Mesendoderm (in vitro differentiated cells): ENCODE data around the gene TBC1D1.
A peak's percentile ranks its signal among the peaks of the same experiment; 100 is the strongest.

Experiments
- DNase-seq: peaks from one replicate; pipeline ENCODE4 v3.0.0; 2013
- H2AK5ac ChIP-seq: 2 replicates; pipeline ENCODE4 v1.6.1; 2013; ENCODE audit warnings: low read length, inconsistent platforms
- H2BK120ac ChIP-seq: 2 replicates; pipeline ENCODE4 v1.6.1; 2013; ENCODE audit warnings: low read depth, mild to moderate bottlenecking, low read length, moderate library complexity, mixed read lengths
- H2BK15ac ChIP-seq: replicated peaks from 2 replicates; pipeline ENCODE4 v1.6.1; 2013; ENCODE audit warnings: low read depth, mild to moderate bottlenecking, moderate library complexity
- H2BK5ac ChIP-seq: 2 replicates; pipeline ENCODE4 v1.6.1; 2013; ENCODE audit warnings: low read length, inconsistent platforms
- H3K18ac ChIP-seq: 2 replicates; pipeline ENCODE4 v1.6.1; 2013; ENCODE audit warnings: mild to moderate bottlenecking, low read length, mixed read lengths
- H3K23ac ChIP-seq: one replicate; pipeline ENCODE4 v1.6.1; 2013; ENCODE audit warnings: low read length
- H3K27ac ChIP-seq: 2 replicates; pipeline ENCODE4 v1.5.1; 2013; ENCODE audit warnings: low read depth, mild to moderate bottlenecking, inconsistent platforms, low read length, moderate library complexity
- H3K27me3 ChIP-seq: 2 replicates; pipeline ENCODE4 v1.6.1; 2013; ENCODE audit warnings: low read length, control low read depth, mild to moderate bottlenecking, inconsistent platforms; ENCODE audit not compliant: insufficient read depth, poor library complexity
- H3K36me3 ChIP-seq: 2 replicates; pipeline ENCODE4 v1.6.1; 2013; ENCODE audit warnings: low read length, inconsistent platforms; ENCODE audit not compliant: control insufficient read depth, insufficient read depth
- H3K4ac ChIP-seq: one replicate; pipeline ENCODE4 v1.6.1; 2013; ENCODE audit warnings: low read depth, mild to moderate bottlenecking, low read length, moderate library complexity
- H3K4me1 ChIP-seq: 2 replicates; pipeline ENCODE4 v1.6.1; 2013; ENCODE audit warnings: low read depth, low read length, inconsistent platforms; ENCODE audit not compliant: control insufficient read depth
- H3K4me2 ChIP-seq: 2 replicates; pipeline ENCODE4 v1.6.1; 2013; ENCODE audit warnings: low read length
- H3K4me3 ChIP-seq: 2 replicates; pipeline ENCODE4 v1.5.1; 2013; ENCODE audit warnings: mild to moderate bottlenecking, low read length
- H3K56ac ChIP-seq: one replicate; pipeline ENCODE4 v1.6.1; 2013; ENCODE audit warnings: low read length
- H3K79me1 ChIP-seq: 2 replicates; pipeline ENCODE4 v1.6.1; 2013; ENCODE audit warnings: low read length, inconsistent platforms
- H3K79me2 ChIP-seq: 2 replicates; pipeline ENCODE4 v1.6.1; 2013; ENCODE audit warnings: mild to moderate bottlenecking, low read length; ENCODE audit not compliant: control insufficient read depth, insufficient read depth
- H3K9ac ChIP-seq: 2 replicates; pipeline ENCODE4 v1.6.1; 2013; ENCODE audit warnings: low read length, inconsistent platforms
- H4K5ac ChIP-seq: one replicate; pipeline ENCODE4 v1.6.1; 2013; ENCODE audit warnings: low read length
- H4K8ac ChIP-seq: one replicate; pipeline ENCODE4 v1.6.1; 2013; ENCODE audit warnings: low read depth, mild to moderate bottlenecking, control low read depth, low read length, moderate library complexity
- WGBS: extraction: QIAGEN DNeasy Blood & Tissue Kit; methylation state at CpG from one replicate; pipeline ENCODE4 v1.1.7; 2013; ENCODE audit warnings: low lambda C conversion rate, missing lambda C conversion rate; ENCODE audit not compliant: insufficient coverage; ENCODE audit errors: extremely low coverage; 5-methylcytosine and 5-hydroxymethylcytosine counted together

The TBC1D1 gene

GRCh38 chr4:38162240-38162784, 271.4 kb downstream of the TBC1D1 start:
- H3K4me1 ChIP-seq: no peaks in the 10 kb centered on the region
- no peak overlapping the region for H2BK5ac ChIP-seq
- no peak overlapping the region for H3K27ac ChIP-seq
- no peak overlapping the region for H4K8ac ChIP-seq
- no peaks in the 10 kb centered on the region for H3K36me3 ChIP-seq
- H3K9ac ChIP-seq: no peak overlapping the region
- H3K18ac ChIP-seq: no peak overlapping the region
- H2BK120ac ChIP-seq: no peak overlapping the region
- H3K27me3 ChIP-seq: no peaks in the 10 kb centered on the region
- H3K23ac ChIP-seq: no peak overlapping the region
- H2BK15ac ChIP-seq: no peak overlapping the region
- H3K79me2 ChIP-seq: no peaks in the 10 kb centered on the region
- H3K4me2 ChIP-seq: no peak overlapping the region
- no peak overlapping the region for H4K5ac ChIP-seq
- DNase-seq: no peak
- no peak overlapping the region for H3K4ac ChIP-seq
- H2AK5ac ChIP-seq: no peak overlapping the region
- no peak overlapping the region for H3K56ac ChIP-seq
- H3K79me1 ChIP-seq: no peaks in the 10 kb centered on the region
- WGBS: no CpG with 5 or more reads among the region's 4 CpGs
- no peak overlapping the region for H3K4me3 ChIP-seq

- H3K56ac ChIP-seq: no peak overlapping the region
- no peaks in the 10 kb centered on the region for H3K4me1 ChIP-seq
- no peak overlapping the region for H3K27ac ChIP-seq
- H3K9ac ChIP-seq: no peak overlapping the region
- no peak overlapping the region for H3K4ac ChIP-seq
- H4K8ac ChIP-seq: no peak overlapping the region
- no peaks in the 10 kb centered on the region for H3K79me1 ChIP-seq
- H3K23ac ChIP-seq: no peak overlapping the region
- H4K5ac ChIP-seq: no peak overlapping the region
- no peak overlapping the region for H3K18ac ChIP-seq
- no peak overlapping the region for H3K4me2 ChIP-seq
- no peak overlapping the region for H2BK15ac ChIP-seq
- no peak overlapping the region for H2BK120ac ChIP-seq
- H2AK5ac ChIP-seq: no peak overlapping the region
- no peak for DNase-seq
- WGBS: no CpG with 5 or more reads among the region's 5 CpGs
- no peaks in the 10 kb centered on the region for H3K36me3 ChIP-seq
- no peaks in the 10 kb centered on the region for H3K27me3 ChIP-seq
- H3K4me3 ChIP-seq: no peak overlapping the region
- H3K79me2 ChIP-seq: no peaks in the 10 kb centered on the region
- no peak overlapping the region for H2BK5ac ChIP-seq
Measured at GRCh38 chr4:38163216-38164006, 272.5 kb downstream of the TBC1D1 start.

- no peak overlapping the region for H3K4me3 ChIP-seq
- WGBS: no CpG with 5 or more reads among the region's 3 CpGs
- no peak overlapping the region for H3K23ac ChIP-seq
Measured at GRCh38 chr4:38164346-38164745, 273.5 kb downstream of the TBC1D1 start.

GRCh38 chr4:38166082-38166481, 275.2 kb downstream of the TBC1D1 start:
- no peak overlapping the region for H4K5ac ChIP-seq
- H2BK5ac ChIP-seq: no peak overlapping the region
- no peak overlapping the region for H2BK15ac ChIP-seq
- no CpG with 5 or more reads among the region's 6 CpGs for WGBS
- no peak overlapping the region for H3K23ac ChIP-seq
- DNase-seq: peak; percentile 59
- no peak overlapping the region for H3K4me2 ChIP-seq
- H3K4ac ChIP-seq: no peak overlapping the region
- H3K4me1 ChIP-seq: peaks cover 2% of the 10 kb centered on the region
- no peak overlapping the region for H3K56ac ChIP-seq
- no peak overlapping the region for H3K9ac ChIP-seq
- no peaks in the 10 kb centered on the region for H3K79me1 ChIP-seq
- H3K36me3 ChIP-seq: no peaks in the 10 kb centered on the region
- H4K8ac ChIP-seq: no peak overlapping the region
- H2BK120ac ChIP-seq: no peak overlapping the region
- no peak overlapping the region for H2AK5ac ChIP-seq
- H3K27ac ChIP-seq: no peak overlapping the region
- no peak overlapping the region for H3K18ac ChIP-seq
- H3K27me3 ChIP-seq: no peaks in the 10 kb centered on the region
- H3K4me3 ChIP-seq: no peak overlapping the region
- H3K79me2 ChIP-seq: no peaks in the 10 kb centered on the region

More at GRCh38 chr4:38164346-38164745, 273.5 kb downstream of the TBC1D1 start:
- Histone ChIP-seq H3K36me3 (no peaks in the 10 kb centered on the region), H2BK5ac (no peak overlapping the region), H3K9ac (no peak overlapping the region), H3K4ac (no peak overlapping the region), H3K27ac (no peak overlapping the region), H2BK15ac (no peak overlapping the region), H3K18ac (no peak overlapping the region), H3K27me3 (no peaks in the 10 kb centered on the region), H3K4me2 (no peak overlapping the region), H4K8ac (no peak overlapping the region), H3K56ac (no peak overlapping the region), H3K4me1 (no peaks in the 10 kb centered on the region), H2BK120ac (no peak overlapping the region), H3K79me2 (no peaks in the 10 kb centered on the region), H4K5ac (no peak overlapping the region), H2AK5ac (no peak overlapping the region), H3K79me1 (no peaks in the 10 kb centered on the region)
- DNase-seq: no peak

- no peaks in the 10 kb centered on the region for H3K79me2 ChIP-seq
- no peak overlapping the region for H3K27ac ChIP-seq
- no peaks in the 10 kb centered on the region for H3K36me3 ChIP-seq
- no peaks in the 10 kb centered on the region for H3K27me3 ChIP-seq
- WGBS: no CpG with 5 or more reads among the region's 3 CpGs
- H2BK15ac ChIP-seq: no peak overlapping the region
- no peak overlapping the region for H3K23ac ChIP-seq
- no peak overlapping the region for H2BK5ac ChIP-seq
- H3K79me1 ChIP-seq: no peaks in the 10 kb centered on the region
- H3K4me2 ChIP-seq: no peak overlapping the region
- no peak overlapping the region for H3K18ac ChIP-seq
- no peak overlapping the region for H3K4ac ChIP-seq
- no peak overlapping the region for H4K8ac ChIP-seq
- no peak overlapping the region for H2AK5ac ChIP-seq
- H3K4me3 ChIP-seq: no peak overlapping the region
- no peak overlapping the region for H3K9ac ChIP-seq
- no peak overlapping the region for H3K56ac ChIP-seq
- DNase-seq: no peak
- peaks cover 2% of the 10 kb centered on the region for H3K4me1 ChIP-seq
- no peak overlapping the region for H4K5ac ChIP-seq
- H2BK120ac ChIP-seq: no peak overlapping the region
Measured at GRCh38 chr4:38166768-38167167, 275.9 kb downstream of the TBC1D1 start.
